GM12873 (cell line): ENCODE data around the gene KRTAP26-1.

Experiments
- CTCF ChIP-seq: IDR thresholded peaks from 2 replicates; pipeline ENCODE4 v1.5.1; 2012; ENCODE audit warnings: low read depth, mild to moderate bottlenecking, moderate library complexity, low read length, control low read depth; ENCODE audit not compliant: insufficient read depth; ENCODE audit errors: missing control alignments

KRTAP26-1 gene

GRCh38 chr21:30271611-30272010 lies 48.5 kb downstream of the KRTAP26-1 start:
- no peak for TF ChIP-seq CTCF

GRCh38 chr21:30271156-30271555 lies 49.0 kb downstream of the KRTAP26-1 start:
- no peak for TF ChIP-seq CTCF

- TF ChIP-seq CTCF = no peak
Observed at GRCh38 chr21:30269803-30270530, 50.1 kb downstream of the KRTAP26-1 start.
